H9 (cell line): Measurements from ENCODE around the gene MOV10L1. TPM values are rescaled to one million over a fixed set of nuclear protein-coding genes. Genes with fewer than 3 reads are reported as not detected.

Experiments used
- DNase-seq: peaks from one replicate; pipeline ENCODE4 v3.0.0-alpha.2; 2017
- H2AFZ ChIP-seq: one replicate; pipeline ENCODE4 v1.6.1; 2013; ENCODE audit warnings: mild to moderate bottlenecking, low read length, control low read depth, moderate library complexity
- H2AK5ac ChIP-seq: 2 replicates; pipeline ENCODE4 v1.6.1; 2013; ENCODE audit warnings: low read length, control low read depth, mixed read lengths; ENCODE audit not compliant: insufficient read length
- H2BK120ac ChIP-seq: one replicate; pipeline ENCODE4 v1.6.1; 2013; ENCODE audit warnings: low read depth, mild to moderate bottlenecking, low read length, control low read depth, inconsistent platforms; ENCODE audit not compliant: poor library complexity, severe bottlenecking
- H2BK12ac ChIP-seq: 2 replicates; pipeline ENCODE4 v1.6.1; 2013; ENCODE audit warnings: low read length, control low read depth, mixed read lengths, low read depth; ENCODE audit not compliant: insufficient read length
- H2BK15ac ChIP-seq: 2 replicates; pipeline ENCODE4 v1.6.1; 2013; ENCODE audit warnings: low read depth, low read length, control low read depth
- H2BK20ac ChIP-seq: one replicate; pipeline ENCODE4 v1.6.1; 2013; ENCODE audit warnings: low read depth, mild to moderate bottlenecking, low read length, control low read depth, inconsistent platforms; ENCODE audit not compliant: poor library complexity, severe bottlenecking
- H2BK5ac ChIP-seq: 2 replicates; pipeline ENCODE4 v1.6.1; 2013; ENCODE audit warnings: low read length, control low read depth, mixed read lengths; ENCODE audit not compliant: insufficient read length
- H3K14ac ChIP-seq: 2 replicates; pipeline ENCODE4 v1.6.1; 2013; ENCODE audit warnings: low read length, control low read depth; ENCODE audit not compliant: insufficient read depth
- H3K18ac ChIP-seq: 2 replicates; pipeline ENCODE4 v1.6.1; 2013; ENCODE audit warnings: low read depth, mild to moderate bottlenecking, mixed read lengths, low read length, control low read depth; ENCODE audit not compliant: insufficient read length
- H3K23ac ChIP-seq: 2 replicates; pipeline ENCODE4 v1.6.1; 2013; ENCODE audit warnings: low read length, control low read depth, mixed read lengths, low read depth; ENCODE audit not compliant: insufficient read length
- H3K23me2 ChIP-seq: 2 replicates; pipeline ENCODE4 v1.6.1; 2013; ENCODE audit warnings: low read depth, mild to moderate bottlenecking, mixed read lengths, low read length, control low read depth; ENCODE audit not compliant: insufficient read length, poor library complexity, severe bottlenecking
- H3K27ac ChIP-seq: 2 replicates; pipeline ENCODE4 v1.5.1; 2013; ENCODE audit warnings: low read length, control low read depth, mixed read lengths, low read depth; ENCODE audit not compliant: insufficient read length
- H3K27me3 ChIP-seq: 2 replicates; pipeline ENCODE4 v1.6.1; 2013; ENCODE audit warnings: low read length, control low read depth, inconsistent platforms; ENCODE audit not compliant: insufficient read depth
- H3K4ac ChIP-seq: 2 replicates; pipeline ENCODE4 v1.6.1; 2013; ENCODE audit warnings: low read depth, mild to moderate bottlenecking, control low read depth, inconsistent platforms, low read length, moderate library complexity
- H3K4me1 ChIP-seq: 2 replicates; pipeline ENCODE4 v1.6.1; 2013; ENCODE audit warnings: low read length, control low read depth, inconsistent platforms; ENCODE audit not compliant: insufficient read depth
- H3K4me2 ChIP-seq: 2 replicates; pipeline ENCODE4 v1.6.1; 2013; ENCODE audit warnings: low read length, control low read depth, mixed read lengths; ENCODE audit not compliant: insufficient read length, insufficient read depth
- H3K56ac ChIP-seq: 2 replicates; pipeline ENCODE4 v1.6.1; 2013; ENCODE audit warnings: low read depth, mild to moderate bottlenecking, mixed read lengths, low read length, control low read depth; ENCODE audit not compliant: insufficient read length
- H3K79me1 ChIP-seq: 2 replicates; pipeline ENCODE4 v1.6.1; 2013; ENCODE audit warnings: low read depth, mild to moderate bottlenecking, moderate library complexity, low read length, control low read depth, inconsistent platforms; ENCODE audit not compliant: insufficient read depth, poor library complexity, severe bottlenecking
- H3K79me2 ChIP-seq: 2 replicates; pipeline ENCODE4 v1.6.1; 2013; ENCODE audit warnings: low read length, control low read depth, inconsistent platforms; ENCODE audit not compliant: insufficient read depth
- H3K9ac ChIP-seq: 2 replicates; pipeline ENCODE4 v1.6.1; 2013; ENCODE audit warnings: low read length, control low read depth, mixed read lengths; ENCODE audit not compliant: insufficient read length; ENCODE audit errors: extremely low read depth
- H3K9me3 ChIP-seq: one replicate; pipeline ENCODE4 v1.6.1; 2013; ENCODE audit warnings: low read depth, low read length, inconsistent platforms; ENCODE audit not compliant: control insufficient read depth
- H3T11ph ChIP-seq: one replicate; pipeline ENCODE4 v1.6.1; 2013; ENCODE audit warnings: mild to moderate bottlenecking, low read length, control low read depth, inconsistent platforms
- H4K20me1 ChIP-seq: one replicate; pipeline ENCODE4 v1.6.1; 2013; ENCODE audit not compliant: control insufficient read depth, insufficient read length, insufficient read depth
- H4K5ac ChIP-seq: 2 replicates; pipeline ENCODE4 v1.6.1; 2013; ENCODE audit warnings: low read depth, mild to moderate bottlenecking, mixed read lengths, low read length, control low read depth; ENCODE audit not compliant: insufficient read length
- H4K8ac ChIP-seq: replicated peaks from 2 replicates; pipeline ENCODE4 v1.6.1; 2013; ENCODE audit warnings: low read length, control low read depth, mixed read lengths, low read depth; ENCODE audit not compliant: insufficient read length
- H4K91ac ChIP-seq: 2 replicates; pipeline ENCODE4 v1.6.1; 2013; ENCODE audit warnings: low read depth, mild to moderate bottlenecking, moderate library complexity, mixed read lengths, low read length, control low read depth; ENCODE audit not compliant: insufficient read length
- H3K27ac Mint-ChIP-seq, 3 experiments: 2 replicates in 2 of 3; 3 replicates in 1 of 3; pipeline ENCODE4 v1.8.0; 2020 to 2021; ENCODE audit warnings: mixed read lengths in 3 of 3, mild to moderate bottlenecking in 1 of 3, moderate library complexity in 1 of 3
- H3K27me3 Mint-ChIP-seq: 2 replicates; pipeline ENCODE4 v1.8.0; 2021; ENCODE audit warnings: low read depth, mild to moderate bottlenecking, moderate library complexity, mixed read lengths
- H3K36me3 Mint-ChIP-seq, 3 experiments: 2 replicates in 2 of 3; 3 replicates in 1 of 3; pipeline ENCODE4 v1.8.0; 2020 to 2021; ENCODE audit warnings: low read depth in 3 of 3, mixed read lengths in 3 of 3; ENCODE audit not compliant: insufficient read depth in 1 of 3
- H3K4me1 Mint-ChIP-seq, 2 experiments: 2 replicates each; pipeline ENCODE4 v1.8.0; 2020; ENCODE audit warnings: mixed read lengths in 2 of 2
- H3K4me3 Mint-ChIP-seq, 2 experiments: 2 replicates in 1 of 2; 3 replicates in 1 of 2; pipeline ENCODE4 v1.8.0; 2020 to 2021; ENCODE audit warnings: mild to moderate bottlenecking in 2 of 2, mixed read lengths in 2 of 2, moderate library complexity in 1 of 2
- H3K9me3 Mint-ChIP-seq, 2 experiments: 2 replicates in 1 of 2; 3 replicates in 1 of 2; pipeline ENCODE4 v1.8.0; 2020; ENCODE audit warnings: mild to moderate bottlenecking in 2 of 2, mixed read lengths in 2 of 2, moderate library complexity in 1 of 2
- WGBS: extraction: QIAGEN DNeasy Blood & Tissue Kit; methylation state at CpG from one replicate; pipeline ENCODE4 v1.1.7; 2013; ENCODE audit warnings: missing lambda C conversion rate, low lambda C conversion rate, mixed read lengths; ENCODE audit not compliant: insufficient read length; ENCODE audit errors: extremely low coverage; 5-methylcytosine and 5-hydroxymethylcytosine counted together
- total RNA-seq: library from RNA; stranded (reverse); gene quantifications from 2 replicates; pipeline ENCODE4 v1.2.1, GENCODE V29; 2021
- TF ChIP-seq, protein P1 (sequence below): fragments of 200-600 bp; sonication (generic); conservative IDR thresholded peaks from 3 replicates; pipeline ENCODE4 v1.8.0; 2021; ENCODE audit warnings: antibody characterized with exemption, mild to moderate bottlenecking

The MOV10L1 gene
- total RNA-seq, 1 experiment from 2014 or later = not detected

DNA sequence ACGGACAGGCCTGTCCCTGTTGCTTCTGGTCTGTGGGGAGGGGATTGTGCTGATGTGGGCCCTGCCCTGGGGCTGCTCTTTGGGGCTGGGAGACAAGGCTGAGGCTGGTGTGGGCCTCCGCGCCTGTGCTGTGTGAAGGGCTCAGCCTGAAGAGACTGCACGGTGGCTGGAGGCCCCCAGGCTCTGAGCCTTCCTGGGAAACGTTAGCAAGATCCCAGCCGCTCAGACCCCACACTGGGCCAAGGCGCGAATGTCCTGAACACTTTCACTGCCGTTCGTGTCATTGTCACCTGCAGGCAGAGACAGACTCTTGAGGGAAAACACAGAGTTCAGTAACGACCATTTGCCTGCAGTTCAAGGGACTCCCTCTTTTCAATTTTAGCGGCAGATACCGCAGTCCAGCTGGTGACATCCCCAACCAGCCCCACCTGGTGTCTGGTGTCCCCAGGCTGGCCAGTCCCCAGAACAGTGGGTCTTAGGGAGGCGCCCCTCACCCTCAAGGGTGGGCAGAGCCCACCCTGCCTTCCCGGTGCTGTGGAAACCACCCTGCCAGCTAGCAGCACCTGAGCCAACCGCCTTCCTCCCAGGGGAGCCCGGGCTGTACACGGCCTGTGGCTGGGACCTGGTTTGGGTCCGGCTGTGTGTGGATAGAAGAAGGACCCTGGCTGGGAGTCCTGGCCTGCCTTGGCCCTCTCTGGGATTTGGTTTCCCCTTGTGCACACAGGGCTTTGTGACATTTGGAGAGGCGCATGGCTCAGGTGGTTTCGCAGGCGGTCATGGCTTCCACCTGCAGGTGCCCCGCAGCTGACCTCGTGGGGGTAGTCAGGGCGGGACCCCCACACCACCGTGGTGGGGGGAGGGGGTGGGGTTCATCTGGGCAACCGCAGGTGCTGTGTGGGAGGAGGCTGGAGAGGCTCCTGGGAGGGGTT is 86.4 kb downstream of the MOV10L1 start:
- no peak overlapping the region for H2BK15ac ChIP-seq
- no peaks in the 10 kb centered on the region for H3K79me2 ChIP-seq
- H2AFZ ChIP-seq = no peak overlapping the region
- H4K91ac ChIP-seq = no peak overlapping the region
- H3K4ac ChIP-seq = no peak overlapping the region
- Mint-ChIP-seq H3K27ac (no peak overlapping the region; a peak in 2 of 7 replicates), H3K36me3 (peaks cover 0 to 14% (median 4%) of the 10 kb centered on the region in 3 experiments; a peak in 5 of 7 replicates), H3K9me3 (no peaks in the 10 kb centered on the region; a peak in 3 of 5 replicates), H3K4me1 (peaks cover under 1 to 2% of the 10 kb centered on the region in 2 experiments), H3K27me3 (peaks cover 12% of the 10 kb centered on the region), H3K4me3 (no peak overlapping the region)
- no peak overlapping the region for H3K9ac ChIP-seq
- H2AK5ac ChIP-seq = no peak overlapping the region
- no peak overlapping the region for H3T11ph ChIP-seq
- H2BK5ac ChIP-seq = no peak overlapping the region
- H2BK120ac ChIP-seq = no peak overlapping the region
- no peaks in the 10 kb centered on the region for H3K4me1 ChIP-seq
- TF ChIP-seq, protein P1, sequence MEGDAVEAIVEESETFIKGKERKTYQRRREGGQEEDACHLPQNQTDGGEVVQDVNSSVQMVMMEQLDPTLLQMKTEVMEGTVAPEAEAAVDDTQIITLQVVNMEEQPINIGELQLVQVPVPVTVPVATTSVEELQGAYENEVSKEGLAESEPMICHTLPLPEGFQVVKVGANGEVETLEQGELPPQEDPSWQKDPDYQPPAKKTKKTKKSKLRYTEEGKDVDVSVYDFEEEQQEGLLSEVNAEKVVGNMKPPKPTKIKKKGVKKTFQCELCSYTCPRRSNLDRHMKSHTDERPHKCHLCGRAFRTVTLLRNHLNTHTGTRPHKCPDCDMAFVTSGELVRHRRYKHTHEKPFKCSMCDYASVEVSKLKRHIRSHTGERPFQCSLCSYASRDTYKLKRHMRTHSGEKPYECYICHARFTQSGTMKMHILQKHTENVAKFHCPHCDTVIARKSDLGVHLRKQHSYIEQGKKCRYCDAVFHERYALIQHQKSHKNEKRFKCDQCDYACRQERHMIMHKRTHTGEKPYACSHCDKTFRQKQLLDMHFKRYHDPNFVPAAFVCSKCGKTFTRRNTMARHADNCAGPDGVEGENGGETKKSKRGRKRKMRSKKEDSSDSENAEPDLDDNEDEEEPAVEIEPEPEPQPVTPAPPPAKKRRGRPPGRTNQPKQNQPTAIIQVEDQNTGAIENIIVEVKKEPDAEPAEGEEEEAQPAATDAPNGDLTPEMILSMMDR = no peak
- H3K14ac ChIP-seq = no peak overlapping the region
- no peaks in the 10 kb centered on the region for H4K20me1 ChIP-seq
- no peak overlapping the region for H3K4me2 ChIP-seq
- H2BK12ac ChIP-seq = no peak overlapping the region
- H3K9me3 ChIP-seq = no peaks in the 10 kb centered on the region
- no CpG with 5 or more reads among the region's 27 CpGs for WGBS
- no peaks in the 10 kb centered on the region for H3K79me1 ChIP-seq
- H3K23ac ChIP-seq = no peak overlapping the region
- H3K18ac ChIP-seq = no peak overlapping the region
- no peaks in the 10 kb centered on the region for H3K23me2 ChIP-seq
- no peak overlapping the region for H4K8ac ChIP-seq
- no peak overlapping the region for H2BK20ac ChIP-seq
- no peak overlapping the region for H4K5ac ChIP-seq
- no peaks in the 10 kb centered on the region; the same call in 1 of the 2 replicates for H3K27me3 ChIP-seq
- no peak for DNase-seq
- H3K56ac ChIP-seq = no peak overlapping the region
- H3K27ac ChIP-seq = no peak overlapping the region
